HepG2 (cell line): Measurements from ENCODE around the gene ELP5. TPM values are rescaled to one million over a fixed set of nuclear protein-coding genes. Genes with fewer than 3 reads are reported as not detected.

Experiments
- GLMP ChIP-seq: sonication (generic); formaldehyde crosslinking; IDR thresholded peaks from 2 replicates; pipeline ENCODE4 v1.9.0; 2021; ENCODE audit warnings: missing genetic modification reagents, mild to moderate bottlenecking, borderline replicate concordance
- HNF4G ChIP-seq, 2 experiments: sonication (generic) in 1 of 2; formaldehyde crosslinking in 1 of 2; IDR thresholded peaks; 2 replicates each; pipeline versions ENCODE4 v1.4.0 to v1.6.1; 2011 to 2020; ENCODE audit warnings: borderline replicate concordance in 2 of 2, low read depth in 2 of 2, mild to moderate bottlenecking in 2 of 2, low read length in 1 of 2, missing genetic modification reagents in 1 of 2, moderate library complexity in 1 of 2
- MNT ChIP-seq: fragments of 450-650 bp; IDR thresholded peaks from 2 replicates; pipeline ENCODE4 v1.6.1; 2016
- POLR2AphosphoS5 ChIP-seq: IDR thresholded peaks from 2 replicates; pipeline ENCODE4 v1.6.1; 2012; ENCODE audit warnings: low read depth, low read length
- SALL1 ChIP-seq: sonication (generic); formaldehyde crosslinking; IDR thresholded peaks from 2 replicates; pipeline ENCODE4 v1.8.0; 2022; ENCODE audit warnings: mild to moderate bottlenecking, missing genetic modification reagents
- TAF1 ChIP-seq: sonication (generic); formaldehyde crosslinking; IDR thresholded peaks from 2 replicates; pipeline ENCODE4 v1.4.0; 2020; ENCODE audit warnings: missing genetic modification reagents
- TBL1XR1 ChIP-seq: fragments of 150-350 bp; IDR thresholded peaks from 2 replicates; pipeline ENCODE4 v1.6.1; 2014; ENCODE audit warnings: borderline replicate concordance, low read length; ENCODE audit not compliant: partially characterized antibody
- YY1 ChIP-seq: IDR thresholded peaks from 2 replicates; pipeline ENCODE4 v1.6.1; 2011; ENCODE audit warnings: low read length, low read depth, moderate library complexity, mild to moderate bottlenecking; ENCODE audit not compliant: insufficient read depth, insufficient replicate concordance
- ZNF143 ChIP-seq: sonication (generic); formaldehyde crosslinking; IDR thresholded peaks from 2 replicates; pipeline ENCODE4 v1.4.0; 2020; ENCODE audit warnings: missing genetic modification reagents
- ZNF326 ChIP-seq: sonication (generic); formaldehyde crosslinking; IDR thresholded peaks from 2 replicates; pipeline ENCODE4 v1.4.0; 2020; ENCODE audit warnings: missing genetic modification reagents, borderline replicate concordance
- ZNF331 ChIP-seq: sonication (generic); formaldehyde crosslinking; IDR thresholded peaks from 2 replicates; pipeline ENCODE4 v1.4.0; 2020; ENCODE audit warnings: missing genetic modification reagents
- ZNF556 ChIP-seq: sonication (generic); formaldehyde crosslinking; IDR thresholded peaks from 2 replicates; pipeline ENCODE4 v1.4.0; 2020; ENCODE audit warnings: mild to moderate bottlenecking, missing genetic modification reagents, borderline replicate concordance
- ZNF629 ChIP-seq: sonication (generic); formaldehyde crosslinking; conservative IDR thresholded peaks from 2 replicates; pipeline ENCODE4 v1.5.0; 2020; ENCODE audit warnings: missing genetic modification reagents
- polyA plus RNA-seq, 8 experiments: library from polyadenylated mRNA; depleted of rRNA in 3 of 8; stranded (reverse) in 7 of 8; unstranded in 1 of 8; fragments of >200 nt; fragmentation: Illumina TruSeq in 4 of 8; extraction: Trizol in 4 of 8; gene quantifications; 2 replicates each; pipeline versions ENCODE4 v1.2.1 to v1.2.3, GENCODE V29; 2011 to 2016; ENCODE audit warnings: low read depth in 4 of 8, missing spikeins in 1 of 8, mixed read lengths in 1 of 8; ENCODE audit not compliant: insufficient read depth in 1 of 8
- total RNA-seq, 5 experiments: library from RNA; depleted of rRNA; stranded (reverse); fragments of >200 nt; fragmentation: Illumina TruSeq; extraction: Trizol; gene quantifications; 2 replicates each; pipeline ENCODE4 v1.2.3, GENCODE V29; 2016; ENCODE audit warnings: low read depth in 1 of 5
- TF ChIP-seq, protein P1 (sequence below): sonication (generic); formaldehyde crosslinking; IDR thresholded peaks from 2 replicates; pipeline ENCODE4 v1.4.0; 2020; ENCODE audit warnings: mild to moderate bottlenecking, missing genetic modification reagents
- TF ChIP-seq, protein P2 (sequence below): sonication (generic); formaldehyde crosslinking; IDR thresholded peaks from 2 replicates; pipeline ENCODE4 v1.4.0; 2020; ENCODE audit warnings: missing genetic modification reagents

Gene ELP5
- total and polyA plus RNA-seq, 2 of the 13 experiments (the other 11 are each of a cell fraction or from before 2014, with no cell fraction given): 67.6 to 69.8 TPM

DNA sequence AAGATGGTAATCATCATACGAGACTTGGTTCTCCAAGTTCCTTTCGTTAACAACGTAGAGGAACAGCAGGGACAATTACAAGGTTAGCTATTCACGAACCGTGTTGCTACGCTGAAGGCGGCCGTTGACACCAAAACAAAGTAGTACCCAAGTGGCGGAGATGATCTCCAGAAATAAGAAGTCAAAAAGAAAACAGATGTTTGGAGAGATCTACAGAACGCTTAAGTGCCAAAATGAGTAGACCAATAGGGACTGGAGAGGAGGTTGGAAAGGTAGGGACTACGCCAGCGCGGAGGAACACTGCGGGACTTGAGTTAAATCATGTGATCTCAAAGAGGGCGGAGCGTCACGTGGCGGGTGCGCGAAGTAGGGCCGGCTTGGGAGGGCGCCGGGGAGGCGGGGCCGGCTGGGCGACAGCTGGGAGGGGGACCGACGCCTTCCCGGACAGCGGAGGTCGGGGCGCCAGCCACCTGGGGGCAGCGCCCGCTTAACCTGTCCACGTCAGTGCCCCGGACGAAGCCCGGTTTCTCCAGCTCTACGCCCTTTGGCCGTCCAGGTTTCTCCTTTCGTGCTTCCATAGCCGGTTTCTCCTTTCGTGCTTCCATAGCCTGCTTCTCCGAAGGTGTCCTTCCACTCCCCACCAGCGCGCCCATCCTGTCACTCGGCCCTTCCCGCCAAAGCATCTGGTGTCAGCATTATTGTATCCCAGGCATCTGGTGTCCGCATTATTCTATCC lies 9.1 kb upstream of the ELP5 start (continued):
- TF ChIP-seq, protein P1, sequence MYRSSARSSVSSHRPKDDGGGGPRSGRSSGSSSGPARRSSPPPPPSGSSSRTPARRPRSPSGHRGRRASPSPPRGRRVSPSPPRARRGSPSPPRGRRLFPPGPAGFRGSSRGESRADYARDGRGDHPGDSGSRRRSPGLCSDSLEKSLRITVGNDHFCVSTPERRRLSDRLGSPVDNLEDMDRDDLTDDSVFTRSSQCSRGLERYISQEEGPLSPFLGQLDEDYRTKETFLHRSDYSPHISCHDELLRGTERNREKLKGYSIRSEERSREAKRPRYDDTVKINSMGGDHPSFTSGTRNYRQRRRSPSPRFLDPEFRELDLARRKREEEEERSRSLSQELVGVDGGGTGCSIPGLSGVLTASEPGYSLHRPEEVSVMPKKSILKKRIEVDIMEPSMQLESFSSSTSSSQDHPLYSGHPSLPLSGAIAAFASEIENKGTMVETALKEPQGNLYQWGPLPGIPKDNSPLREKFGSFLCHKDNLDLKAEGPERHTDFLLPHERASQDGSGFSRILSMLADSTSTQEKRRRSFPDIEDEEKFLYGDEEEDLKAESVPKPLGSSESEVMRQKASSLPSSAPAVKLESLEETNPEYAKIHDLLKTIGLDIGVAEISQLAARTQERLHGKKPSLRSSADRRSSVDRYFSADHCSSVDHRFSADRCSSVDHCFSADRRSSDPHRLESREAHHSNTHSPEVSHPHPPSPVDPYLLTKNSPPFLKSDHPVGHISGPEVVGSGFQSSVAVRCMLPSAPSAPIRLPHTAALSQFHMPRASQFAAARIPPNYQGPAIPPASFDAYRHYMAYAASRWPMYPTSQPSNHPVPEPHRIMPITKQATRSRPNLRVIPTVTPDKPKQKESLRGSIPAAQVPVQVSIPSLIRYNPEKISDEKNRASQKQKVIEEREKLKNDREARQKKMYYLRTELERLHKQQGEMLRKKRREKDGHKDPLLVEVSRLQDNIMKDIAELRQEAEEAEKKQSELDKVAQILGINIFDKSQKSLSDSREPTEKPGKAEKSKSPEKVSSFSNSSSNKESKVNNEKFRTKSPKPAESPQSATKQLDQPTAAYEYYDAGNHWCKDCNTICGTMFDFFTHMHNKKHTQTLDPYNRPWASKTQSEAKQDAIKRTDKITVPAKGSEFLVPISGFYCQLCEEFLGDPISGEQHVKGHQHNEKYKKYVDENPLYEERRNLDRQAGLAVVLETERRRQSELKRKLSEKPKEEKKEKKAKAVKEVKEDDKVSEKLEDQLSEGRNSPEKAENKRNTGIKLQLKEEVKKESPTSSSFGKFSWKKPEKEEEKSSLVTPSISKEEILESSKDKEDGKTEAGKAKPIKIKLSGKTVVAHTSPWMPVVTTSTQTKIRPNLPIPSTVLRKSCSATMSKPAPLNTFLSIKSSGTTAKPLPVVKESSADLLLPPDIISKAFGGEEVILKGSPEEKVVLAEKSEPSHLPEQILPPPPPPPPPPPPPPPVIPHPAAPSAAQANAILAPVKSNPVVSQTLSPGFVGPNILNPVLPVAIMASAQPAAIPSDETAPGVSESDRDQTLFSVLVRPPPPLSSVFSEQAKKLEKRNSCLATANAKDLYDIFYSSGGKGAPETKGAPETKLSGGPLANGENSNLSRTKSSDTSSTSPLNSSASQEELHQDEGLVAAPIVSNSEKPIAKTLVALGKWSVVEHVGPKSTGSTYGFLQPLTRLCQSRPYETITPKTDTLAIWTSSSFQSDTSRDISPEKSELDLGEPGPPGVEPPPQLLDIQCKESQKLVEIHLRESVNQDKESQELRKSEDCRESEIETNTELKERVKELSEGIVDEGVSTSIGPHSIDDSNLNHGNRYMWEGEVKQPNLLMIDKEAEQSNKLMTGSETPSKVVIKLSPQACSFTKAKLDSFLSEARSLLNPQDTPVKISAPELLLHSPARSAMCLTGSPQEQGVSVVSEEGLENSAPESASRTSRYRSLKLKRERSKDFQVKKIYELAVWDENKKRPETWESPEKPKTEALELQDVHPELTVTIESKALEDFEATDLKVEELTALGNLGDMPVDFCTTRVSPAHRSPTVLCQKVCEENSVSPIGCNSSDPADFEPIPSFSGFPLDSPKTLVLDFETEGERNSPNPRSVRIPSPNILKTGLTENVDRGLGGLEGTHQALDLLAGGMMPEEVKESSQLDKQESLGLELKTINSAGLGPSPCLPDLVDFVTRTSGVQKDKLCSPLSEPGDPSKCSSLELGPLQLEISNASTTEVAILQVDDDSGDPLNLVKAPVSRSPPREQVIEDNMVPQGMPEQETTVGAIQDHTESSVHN (CRISPR knock-in tag): peak; percentile 90
- TF ChIP-seq MNT (peak; percentile 76), ZNF629 (no peak), ZNF326 (CRISPR knock-in tag) (no peak), SALL1 (CRISPR knock-in tag) (peak; percentile 76; the same call in 1 of the 2 replicates), POLR2AphosphoS5 (peak; percentile 84), YY1 (peak; percentile 73), TBL1XR1 (peak; percentile 45), ZNF556 (peak; percentile 44), HNF4G (IDR thresholded peaks at IDR 0.05; ENCODE audit: borderline replicate concordance, low read depth, low read length) (no peak), HNF4G (CRISPR knock-in tag; IDR thresholded peaks at IDR 0.05; ENCODE audit: borderline replicate concordance, low read depth) (peak; percentile 38; the same call in 1 of the 2 replicates), GLMP (no peak), ZNF331 (CRISPR knock-in tag) (peak; percentile 49; the same call in 1 of the 2 replicates), ZNF143 (CRISPR knock-in tag) (peak; percentile 75), TAF1 (peak; percentile 55; the same call in 1 of the 2 replicates)
- TF ChIP-seq, protein P2, sequence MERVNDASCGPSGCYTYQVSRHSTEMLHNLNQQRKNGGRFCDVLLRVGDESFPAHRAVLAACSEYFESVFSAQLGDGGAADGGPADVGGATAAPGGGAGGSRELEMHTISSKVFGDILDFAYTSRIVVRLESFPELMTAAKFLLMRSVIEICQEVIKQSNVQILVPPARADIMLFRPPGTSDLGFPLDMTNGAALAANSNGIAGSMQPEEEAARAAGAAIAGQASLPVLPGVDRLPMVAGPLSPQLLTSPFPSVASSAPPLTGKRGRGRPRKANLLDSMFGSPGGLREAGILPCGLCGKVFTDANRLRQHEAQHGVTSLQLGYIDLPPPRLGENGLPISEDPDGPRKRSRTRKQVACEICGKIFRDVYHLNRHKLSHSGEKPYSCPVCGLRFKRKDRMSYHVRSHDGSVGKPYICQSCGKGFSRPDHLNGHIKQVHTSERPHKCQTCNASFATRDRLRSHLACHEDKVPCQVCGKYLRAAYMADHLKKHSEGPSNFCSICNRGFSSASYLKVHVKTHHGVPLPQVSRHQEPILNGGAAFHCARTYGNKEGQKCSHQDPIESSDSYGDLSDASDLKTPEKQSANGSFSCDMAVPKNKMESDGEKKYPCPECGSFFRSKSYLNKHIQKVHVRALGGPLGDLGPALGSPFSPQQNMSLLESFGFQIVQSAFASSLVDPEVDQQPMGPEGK: peak; percentile 97
